Smooth muscle cell (in vitro differentiated cells): ENCODE results near the gene LHX4. TPM values are rescaled to one million over a fixed set of nuclear protein-coding genes. Genes with fewer than 3 reads are reported as not detected.

ENCODE experiments used
- DNase-seq: peaks from one replicate; lab custom pipeline; 2025; ENCODE audit not compliant: unreplicated experiment; lab: John Stamatoyannopoulos, UW
- H2AFZ ChIP-seq: fragments of 200-600 bp; sonication (generic); 2 replicates; pipeline ENCODE4 v1.6.0; 2016; ENCODE audit warnings: antibody characterized with exemption, low read depth, mild to moderate bottlenecking
- H3F3A ChIP-seq: fragments of 200-600 bp; sonication (generic); 2 replicates; pipeline ENCODE4 v1.6.0; 2017; ENCODE audit warnings: antibody characterized with exemption, low read depth
- H3K27ac ChIP-seq: fragments of 200-600 bp; sonication (generic); 2 replicates; pipeline ENCODE4 v1.5.1; 2016; ENCODE audit warnings: low read depth, mild to moderate bottlenecking
- H3K27me3 ChIP-seq: fragments of 200-600 bp; sonication (generic); 2 replicates; pipeline ENCODE4 v1.6.1; 2016; ENCODE audit warnings: low read depth, mild to moderate bottlenecking
- H3K36me3 ChIP-seq: fragments of 200-600 bp; sonication (generic); 2 replicates; pipeline ENCODE4 v1.5.1; 2016; ENCODE audit warnings: low read depth
- H3K4me1 ChIP-seq: fragments of 200-600 bp; sonication (generic); 2 replicates; pipeline ENCODE4 v1.5.1; 2016; ENCODE audit warnings: low read depth
- H3K4me2 ChIP-seq: fragments of 200-600 bp; sonication (generic); 2 replicates; pipeline ENCODE4 v1.6.0; 2016; ENCODE audit warnings: mild to moderate bottlenecking
- H3K4me3 ChIP-seq: fragments of 200-600 bp; sonication (generic); 2 replicates; pipeline ENCODE4 v1.5.1; 2016; ENCODE audit warnings: mild to moderate bottlenecking
- H3K79me2 ChIP-seq: fragments of 200-600 bp; sonication (generic); 2 replicates; pipeline ENCODE4 v1.6.0; 2016; ENCODE audit warnings: low read depth, mild to moderate bottlenecking
- H3K9ac ChIP-seq: fragments of 200-600 bp; sonication (generic); 2 replicates; pipeline ENCODE4 v1.6.0; 2016; ENCODE audit warnings: low read depth
- H3K9me3 ChIP-seq: fragments of 200-600 bp; sonication (generic); replicated peaks from 2 replicates; pipeline ENCODE4 v1.5.1; 2016; ENCODE audit warnings: low read depth
- H4K20me1 ChIP-seq: fragments of 200-600 bp; sonication (generic); 2 replicates; pipeline ENCODE4 v1.6.0; 2016; ENCODE audit warnings: low read depth
- CTCF ChIP-seq: fragments of 200-600 bp; sonication (generic); IDR thresholded peaks from 2 replicates; pipeline ENCODE4 v1.5.1; 2017; ENCODE audit warnings: borderline replicate concordance, mild to moderate bottlenecking, antibody characterized with exemption; ENCODE audit not compliant: insufficient read depth, poor library complexity, severe bottlenecking
- WGBS: methylation state at CpG from one replicate; pipeline ENCODE4 v1.1.7; 2016; ENCODE audit warnings: low lambda C conversion rate; 5-methylcytosine and 5-hydroxymethylcytosine counted together
- polyA plus RNA-seq: library from polyadenylated mRNA; unstranded; fragments of >200 nt; fragmentation: Nextera tagmentation; extraction: Ambion mirVana; gene quantifications from 2 replicates; pipeline ENCODE4 v1.2.1, GENCODE V29; 2016
- total RNA-seq: library from RNA; depleted of rRNA; stranded (reverse); fragments of >200 nt; gene quantifications from 2 replicates; pipeline ENCODE4 v1.2.3, GENCODE V29; 2014

Gene LHX4
- total and polyA plus RNA-seq, 2 experiments from 2014 or later: not detected

- Histone ChIP-seq H3K9ac (no peak overlapping the region), H3K27me3 (no peaks in the 10 kb centered on the region), H3F3A (no peaks in the 10 kb centered on the region), H4K20me1 (no peaks in the 10 kb centered on the region), H3K79me2 (no peaks in the 10 kb centered on the region), H3K36me3 (no peaks in the 10 kb centered on the region), H3K4me1 (no peaks in the 10 kb centered on the region), H3K9me3 (no peaks in the 10 kb centered on the region), H3K27ac (no peak overlapping the region), H3K4me2 (no peak overlapping the region), H3K4me3 (no peak overlapping the region), H2AFZ (no peak overlapping the region)
- DNase-seq: no peak
- TF ChIP-seq CTCF: no peak
- WGBS: 85% methylated on average over 3 of the region's 3 CpGs
These were observed 58.1 kb downstream of the LHX4 start for GRCh38 chr1:180287988-180288705.

GRCh38 chr1:180288940-180289339 lies 58.9 kb downstream of the LHX4 start:
- Histone ChIP-seq H3K27ac (no peak overlapping the region), H3K4me3 (no peak overlapping the region), H3K27me3 (no peaks in the 10 kb centered on the region), H3K79me2 (no peaks in the 10 kb centered on the region), H4K20me1 (no peaks in the 10 kb centered on the region), H3K36me3 (no peaks in the 10 kb centered on the region), H3K9me3 (no peaks in the 10 kb centered on the region), H3K4me1 (no peaks in the 10 kb centered on the region), H2AFZ (no peak overlapping the region), H3K9ac (no peak overlapping the region), H3F3A (no peaks in the 10 kb centered on the region), H3K4me2 (no peak overlapping the region)
- no peak for DNase-seq
- WGBS: 100% methylated on average over 1 of the region's 1 CpG
- TF ChIP-seq CTCF: no peak

GRCh38 chr1:180290265-180291001 lies 60.4 kb downstream of the LHX4 start:
- no peaks in the 10 kb centered on the region for H3F3A ChIP-seq
- H3K4me1 ChIP-seq: no peaks in the 10 kb centered on the region
- no peaks in the 10 kb centered on the region for H3K36me3 ChIP-seq
- H3K9me3 ChIP-seq: no peaks in the 10 kb centered on the region
- no peaks in the 10 kb centered on the region for H4K20me1 ChIP-seq
- H2AFZ ChIP-seq: no peak overlapping the region
- no peaks in the 10 kb centered on the region for H3K27me3 ChIP-seq
- 94% methylated on average over 6 of the region's 6 CpGs for WGBS
- no peak overlapping the region for H3K9ac ChIP-seq
- DNase-seq: no peak
- no peak overlapping the region for H3K4me2 ChIP-seq
- H3K4me3 ChIP-seq: no peak overlapping the region
- no peaks in the 10 kb centered on the region for H3K79me2 ChIP-seq
- TF ChIP-seq CTCF: no peak
- no peak overlapping the region for H3K27ac ChIP-seq

- no peak for DNase-seq
- Histone ChIP-seq H3K9ac (no peak overlapping the region), H3K27ac (no peak overlapping the region), H3K79me2 (no peaks in the 10 kb centered on the region), H3K4me3 (no peak overlapping the region), H4K20me1 (no peaks in the 10 kb centered on the region), H2AFZ (no peak overlapping the region), H3K27me3 (no peaks in the 10 kb centered on the region), H3K4me1 (no peaks in the 10 kb centered on the region), H3F3A (no peaks in the 10 kb centered on the region), H3K36me3 (no peaks in the 10 kb centered on the region), H3K9me3 (no peaks in the 10 kb centered on the region), H3K4me2 (no peak overlapping the region)
- no peak for TF ChIP-seq CTCF
- 88% methylated on average over 1 of the region's 1 CpG for WGBS
These were observed 60.9 kb downstream of the LHX4 start for GRCh38 chr1:180291004-180291403.
